ENCODE data around the gene TLR1.
"Not testable (repeated sequence)": the region's sequence is repeated elsewhere in the genome, so short reads cannot be mapped to it uniquely, and the experiment has no call there.

Gene TLR1

GRCh38 chr4:38811297-38811696, 6.7 kb upstream of the TLR1 start:
- DNase-seq (ENCODE audit: extremely low read depth, low read depth), result no peak
- no peak overlapping the region for H3K4me3 ChIP-seq (replicated peaks; ENCODE audit: low read depth, low read length)
- no peak for TF ChIP-seq CTCF (IDR thresholded peaks at IDR 0.05; ENCODE audit: low read depth, low read length, missing control alignments)

GRCh38 chr4:38807462-38807861, 2.9 kb upstream of the TLR1 start:
- not testable (repeated sequence) for H3K4me3 ChIP-seq (replicated peaks; ENCODE audit: low read depth, low read length); DNase-seq (ENCODE audit: extremely low read depth, low read depth)

GRCh38 chr4:38806251-38806650, 1.7 kb upstream of the TLR1 start:
- not testable (repeated sequence) for H3K4me3 ChIP-seq (replicated peaks; ENCODE audit: low read depth, low read length); DNase-seq (ENCODE audit: extremely low read depth, low read depth)

GRCh38 chr4:38805530-38806145, 1.0 kb upstream of the TLR1 start:
- DNase-seq (ENCODE audit: extremely low read depth, low read depth), result no peak
- no peak for TF ChIP-seq CTCF (IDR thresholded peaks at IDR 0.05; ENCODE audit: low read depth, low read length, missing control alignments)
- no peak overlapping the region for H3K4me3 ChIP-seq (replicated peaks; ENCODE audit: low read depth, low read length)

GRCh38 chr4:38803833-38804653, 548 bp downstream of the TLR1 start:
- TF ChIP-seq CTCF (IDR thresholded peaks at IDR 0.05; ENCODE audit: low read depth, low read length, missing control alignments), result no peak
- H3K4me3 ChIP-seq (replicated peaks; ENCODE audit: low read depth, low read length), result no peak overlapping the region

GRCh38 chr4:38802561-38803355, 1.8 kb downstream of the TLR1 start:
- no peak for TF ChIP-seq CTCF (IDR thresholded peaks at IDR 0.05; ENCODE audit: low read depth, low read length, missing control alignments)
- DNase-seq (ENCODE audit: extremely low read depth, low read depth), result no peak
- no peak overlapping the region for H3K4me3 ChIP-seq (replicated peaks; ENCODE audit: low read depth, low read length)

More at GRCh38 chr4:38803833-38804653, 548 bp downstream of the TLR1 start:
- no peak for DNase-seq (ENCODE audit: extremely low read depth, low read depth)

GRCh38 chr4:38800961-38801450, 3.6 kb downstream of the TLR1 start:
- DNase-seq (ENCODE audit: extremely low read depth, low read depth), result no peak
- no peak for TF ChIP-seq CTCF (IDR thresholded peaks at IDR 0.05; ENCODE audit: low read depth, low read length, missing control alignments)
- H3K4me3 ChIP-seq (replicated peaks; ENCODE audit: low read depth, low read length), result no peak overlapping the region
